Uterus (tissue), 4 donors: ENCODE measurements around the gene ROGDI. TPM values are rescaled to one million over a fixed set of nuclear protein-coding genes. Genes with fewer than 3 reads are reported as not detected.
A peak's percentile ranks its signal among the peaks of the same experiment; 100 is the strongest.

Source experiments
- DNase-seq, 2 donors: peaks; one replicate each; pipeline ENCODE4 v3.0.0-alpha.2; 2019 to 2020
- H3K27ac ChIP-seq, 2 donors: fragments of 200-600 bp; sonication (generic); 1 replicate in 1 of 2; 2 replicates in 1 of 2; pipeline ENCODE4 v1.5.1; 2016 to 2018
- H3K27me3 ChIP-seq, 2 donors: fragments of 200-600 bp; sonication (generic); one replicate each; pipeline ENCODE4 v1.5.1; 2018 to 2019; ENCODE audit warnings: control low read depth in 1 of 2
- H3K36me3 ChIP-seq, 2 donors: fragments of 200-600 bp; sonication (generic); one replicate each; pipeline ENCODE4 v1.5.1; 2019; ENCODE audit warnings: control low read depth in 1 of 2
- H3K4me1 ChIP-seq, 2 donors: fragments of 200-600 bp; sonication (generic); one replicate each; pipeline ENCODE4 v1.5.1; 2018 to 2019; ENCODE audit warnings: control low read depth in 1 of 2
- H3K4me3 ChIP-seq, 2 donors: fragments of 200-600 bp; sonication (generic); 1 replicate in 1 of 2; 2 replicates in 1 of 2; pipeline ENCODE4 v1.5.1; 2018 to 2019; ENCODE audit warnings: mild to moderate bottlenecking in 1 of 2
- H3K9me3 ChIP-seq, 2 donors: fragments of 200-600 bp; sonication (generic); one replicate each; pipeline ENCODE4 v1.5.1; 2019; ENCODE audit warnings: control low read depth in 1 of 2
- POLR2A ChIP-seq, 2 donors: fragments of 450-650 bp; IDR thresholded peaks; one replicate each; pipeline ENCODE4 v1.6.1; 2016; ENCODE audit warnings: antibody characterized with exemption in 2 of 2, mild to moderate bottlenecking in 1 of 2, moderate library complexity in 1 of 2
- intact Hi-C: fragments of 100-400 bp; cut with DNase I; formaldehyde crosslinking; loops from one replicate; pipeline ENCODE4 v1.15.1; 2023; ENCODE audit warnings: low total_unique reads
- total RNA-seq, 4 donors: library from RNA; depleted of rRNA in 3 of 4; stranded (reverse); fragments of >200 nt in 3 of 4; gene quantifications; one replicate each; pipeline versions ENCODE4 v1.1.0 to v1.2.4, GENCODE V29; 2014 to 2023
- TF ChIP-seq, protein P1 (sequence below), 4 experiments: fragments of 200-600 bp in 2 of 4; fragments of 450-650 bp in 2 of 4; sonication (generic) in 2 of 4; IDR thresholded peaks; one replicate each; pipeline ENCODE4 v1.5.1; 2016 to 2019; ENCODE audit warnings: antibody characterized with exemption in 4 of 4, mild to moderate bottlenecking in 2 of 4, moderate library complexity in 1 of 4
- donor health status: DM: yes; HTN: yes; CAD: no.

Gene ROGDI, protein sequence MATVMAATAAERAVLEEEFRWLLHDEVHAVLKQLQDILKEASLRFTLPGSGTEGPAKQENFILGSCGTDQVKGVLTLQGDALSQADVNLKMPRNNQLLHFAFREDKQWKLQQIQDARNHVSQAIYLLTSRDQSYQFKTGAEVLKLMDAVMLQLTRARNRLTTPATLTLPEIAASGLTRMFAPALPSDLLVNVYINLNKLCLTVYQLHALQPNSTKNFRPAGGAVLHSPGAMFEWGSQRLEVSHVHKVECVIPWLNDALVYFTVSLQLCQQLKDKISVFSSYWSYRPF
- total RNA-seq = 10 to 100 TPM in 3 of 4 donors, 1 to 10 TPM in 1; 7.9 to 70.6 (median 21.5) TPM

DNA sequence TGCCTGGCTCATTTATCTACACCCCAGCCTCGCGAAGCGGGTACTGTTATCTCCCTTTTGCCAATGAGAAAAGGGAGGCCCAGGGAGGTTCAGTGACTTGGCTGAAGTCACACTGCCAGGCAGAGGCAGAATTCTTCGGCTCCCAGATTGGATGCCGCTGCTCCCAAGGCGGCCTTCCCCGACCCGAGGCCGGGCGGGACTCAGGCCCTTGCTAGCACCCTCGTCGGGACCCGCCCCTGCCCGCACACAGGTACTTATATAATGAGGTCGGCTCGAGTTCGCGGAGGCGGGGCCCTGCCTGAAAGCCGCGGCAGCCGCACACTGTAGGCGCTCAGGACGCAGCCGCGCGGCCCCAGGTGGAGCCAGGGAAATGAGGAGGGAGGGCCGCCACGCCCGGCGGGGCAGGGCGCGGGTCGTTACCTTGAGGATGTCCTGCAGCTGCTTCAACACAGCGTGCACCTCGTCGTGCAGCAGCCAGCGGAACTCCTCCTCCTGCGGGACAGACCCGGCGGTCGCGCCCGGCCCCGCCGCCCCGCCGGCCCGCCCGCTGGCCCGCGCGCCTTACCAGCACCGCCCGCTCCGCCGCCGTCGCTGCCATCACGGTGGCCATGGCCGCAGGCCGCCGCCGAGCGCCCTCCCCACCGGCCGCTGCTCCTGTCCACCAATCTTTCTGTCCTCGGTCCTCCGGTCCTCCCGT lies at the start of gene ROGDI:
TSS of gene ROGDI (minus strand) at position 672 of the 697 bp plus-strand sequence. CDS start at position 610, 62 bp downstream.
- no peaks in the 10 kb centered on the region for H3K36me3 ChIP-seq

DNA sequence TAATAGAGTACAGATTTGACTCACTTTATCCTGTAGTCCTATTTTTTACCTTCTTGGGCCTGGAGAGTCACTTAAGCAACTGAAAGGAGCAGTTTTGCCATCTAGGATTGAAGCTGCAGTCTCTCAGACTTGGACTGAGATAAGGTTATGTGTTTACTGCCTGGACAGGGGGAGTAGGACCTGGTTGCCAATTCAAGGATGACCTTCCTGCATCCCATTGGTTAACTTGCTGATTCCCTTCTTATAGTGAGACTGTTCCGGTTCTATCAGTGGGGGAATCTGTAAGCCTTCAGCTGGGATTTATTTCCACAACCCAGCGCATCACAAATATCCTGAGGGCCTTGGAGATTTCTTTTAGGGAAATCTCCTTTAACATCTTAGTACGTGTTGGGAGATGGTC lies 47.8 kb upstream of the ROGDI start:
- no peak for TF ChIP-seq POLR2A (IDR thresholded peaks at IDR 0.05)
- TF ChIP-seq, protein P1, sequence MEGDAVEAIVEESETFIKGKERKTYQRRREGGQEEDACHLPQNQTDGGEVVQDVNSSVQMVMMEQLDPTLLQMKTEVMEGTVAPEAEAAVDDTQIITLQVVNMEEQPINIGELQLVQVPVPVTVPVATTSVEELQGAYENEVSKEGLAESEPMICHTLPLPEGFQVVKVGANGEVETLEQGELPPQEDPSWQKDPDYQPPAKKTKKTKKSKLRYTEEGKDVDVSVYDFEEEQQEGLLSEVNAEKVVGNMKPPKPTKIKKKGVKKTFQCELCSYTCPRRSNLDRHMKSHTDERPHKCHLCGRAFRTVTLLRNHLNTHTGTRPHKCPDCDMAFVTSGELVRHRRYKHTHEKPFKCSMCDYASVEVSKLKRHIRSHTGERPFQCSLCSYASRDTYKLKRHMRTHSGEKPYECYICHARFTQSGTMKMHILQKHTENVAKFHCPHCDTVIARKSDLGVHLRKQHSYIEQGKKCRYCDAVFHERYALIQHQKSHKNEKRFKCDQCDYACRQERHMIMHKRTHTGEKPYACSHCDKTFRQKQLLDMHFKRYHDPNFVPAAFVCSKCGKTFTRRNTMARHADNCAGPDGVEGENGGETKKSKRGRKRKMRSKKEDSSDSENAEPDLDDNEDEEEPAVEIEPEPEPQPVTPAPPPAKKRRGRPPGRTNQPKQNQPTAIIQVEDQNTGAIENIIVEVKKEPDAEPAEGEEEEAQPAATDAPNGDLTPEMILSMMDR (IDR thresholded peaks at IDR 0.05) = no peak
- no peaks in the 10 kb centered on the region for H3K27me3 ChIP-seq
- H3K4me1 ChIP-seq = peaks cover 0 to 9% of the 10 kb centered on the region in 2 donors
- H3K9me3 ChIP-seq = no peaks in the 10 kb centered on the region
- DNase-seq = no peak
- H3K4me3 ChIP-seq = no peak overlapping the region
- no peaks in the 10 kb centered on the region for H3K36me3 ChIP-seq
- intact Hi-C loops = loop anchor here (10.0 kb wide), 1 partner anchor 105 kb away; the partner anchor contains the start of gene SEC14L5
- H3K27ac ChIP-seq = no peak overlapping the region

More for the DNA sequence above, at the start of gene ROGDI:
- peak; percentile 57 to 63 for DNase-seq
- Histone ChIP-seq H3K27me3 (no peaks in the 10 kb centered on the region), H3K4me1 (peaks cover 0 to 11% of the 10 kb centered on the region in 2 donors), H3K4me3 (peak within 1 kb of the TSS; percentile 51 to 83), H3K27ac (peak within 1 kb of the TSS; percentile 70 to 85), H3K9me3 (no peaks in the 10 kb centered on the region)
- TF ChIP-seq, protein P1 (IDR thresholded peaks at IDR 0.05) = no peak
- TF ChIP-seq POLR2A (IDR thresholded peaks at IDR 0.05) = no peak
- intact Hi-C loops = loop anchor here (5.0 kb wide), 1 partner anchor 35 kb away; the partner anchor contains the start of gene ZNF500

DNA sequence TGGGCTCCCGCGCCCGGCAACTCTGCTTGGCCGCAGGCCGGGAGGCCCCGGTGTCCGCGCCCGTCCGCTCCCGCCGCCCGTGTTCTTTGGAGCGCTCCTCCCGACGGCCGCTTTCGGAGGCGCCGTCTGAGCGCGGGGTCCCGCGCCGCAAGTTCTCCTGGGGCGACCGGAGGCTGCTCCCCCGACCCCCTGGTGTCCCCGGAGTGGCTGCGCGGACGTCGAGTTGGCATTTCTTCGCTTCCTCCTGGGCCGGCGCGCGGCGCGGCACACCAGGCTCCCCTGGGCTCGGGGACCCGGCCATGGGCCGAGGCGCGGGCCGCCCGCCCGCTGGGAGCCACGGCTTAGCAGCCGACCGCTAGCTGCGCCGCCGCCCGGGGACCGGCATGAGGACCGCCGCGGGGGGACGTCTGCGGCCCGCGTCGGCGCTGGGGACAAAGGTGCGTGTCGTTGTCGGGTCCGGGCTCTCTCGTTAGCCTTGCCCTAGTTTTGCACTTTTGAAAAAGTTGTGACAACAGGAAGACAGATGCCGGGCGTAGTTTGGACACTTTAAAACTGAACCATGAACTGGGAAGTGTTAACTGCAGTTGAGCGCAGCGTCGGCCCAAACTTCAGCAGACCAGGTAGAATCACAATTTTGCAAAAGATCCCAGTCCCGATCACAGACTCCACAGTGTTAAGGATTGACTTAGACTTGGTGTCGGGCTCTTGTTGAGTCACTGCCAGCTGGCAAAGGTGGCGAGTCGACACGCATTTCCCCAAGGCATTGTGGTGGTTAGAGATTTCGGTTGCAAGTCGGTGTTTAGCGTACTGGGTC lies 45.5 kb upstream of the ROGDI start:
- Histone ChIP-seq H3K4me1 (peaks cover 0 to 9% of the 10 kb centered on the region in 2 donors), H3K27me3 (no peaks in the 10 kb centered on the region), H3K9me3 (no peaks in the 10 kb centered on the region), H3K36me3 (no peaks in the 10 kb centered on the region), H3K27ac (peak overlapping the region; percentile 91), H3K4me3 (peak overlapping the region; percentile 45 to 98)
- intact Hi-C loops = no loop called here
- DNase-seq = peak; percentile 32 to 51
- TF ChIP-seq, protein P1 (IDR thresholded peaks at IDR 0.05) = peak in 1 of 4 experiments; percentile 17
- no peak for TF ChIP-seq POLR2A (IDR thresholded peaks at IDR 0.05)

DNA sequence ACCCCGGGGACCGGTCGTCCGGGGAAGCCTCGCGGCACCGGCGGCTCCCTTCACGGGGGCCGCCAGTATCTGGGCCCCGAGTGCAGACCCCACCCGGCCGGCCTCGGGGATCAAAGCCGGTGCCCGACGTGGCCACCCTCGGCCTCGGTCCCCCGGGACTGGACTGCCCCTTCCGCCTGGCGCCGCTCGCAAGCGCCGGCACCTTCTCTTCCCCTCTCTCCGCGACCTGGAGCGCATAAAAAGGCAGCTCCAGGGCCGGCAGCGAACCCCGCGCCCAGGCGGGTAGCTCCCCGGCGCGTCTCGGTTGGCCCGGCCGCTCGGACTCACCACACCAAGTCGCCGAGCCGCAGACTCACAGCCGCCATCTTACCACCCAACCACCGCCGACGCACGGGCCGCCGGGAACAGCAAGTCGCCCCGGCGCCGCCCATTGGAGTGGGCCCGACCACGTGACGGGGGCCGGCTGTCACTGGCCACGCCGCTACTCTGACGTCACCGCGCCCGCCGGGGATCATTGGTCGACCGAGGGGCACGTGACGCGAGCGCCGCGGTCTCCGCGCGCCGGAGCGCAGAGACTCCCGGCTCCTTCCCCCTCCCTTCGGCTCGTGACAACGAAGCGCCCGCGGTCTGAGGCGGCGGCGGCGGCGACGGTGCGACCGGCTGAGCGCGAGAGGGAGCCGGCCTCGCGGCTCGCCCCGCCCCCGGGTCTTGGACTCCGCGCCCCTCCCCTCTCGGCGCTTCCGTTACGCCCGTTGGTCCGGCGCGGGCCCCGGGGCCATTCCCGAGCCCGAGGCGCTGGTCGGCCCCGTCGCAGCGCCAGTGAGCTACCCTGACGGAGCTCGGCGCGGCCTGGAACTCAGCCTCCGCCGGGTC lies 44.7 kb upstream of the ROGDI start, which contains the start of the genes GLYR1 and UBN1:
TSS of gene GLYR1 (minus strand) at position 388 of the 873 bp plus-strand sequence. CDS start at position 365, 23 bp downstream.
TSS of gene UBN1 (plus strand) at position 581 of the 873 bp plus-strand sequence. CDS start 5,437 bp downstream, outside the sequence.
- no peaks in the 10 kb centered on the region for H3K9me3 ChIP-seq
- H3K27me3 ChIP-seq = no peaks in the 10 kb centered on the region
- H3K27ac ChIP-seq = peak within 1 kb of the TSS; percentile 91
- DNase-seq = peak; percentile 98 to 99
- intact Hi-C loops = no loop called here
- H3K4me3 ChIP-seq = peak within 1 kb of the TSS; percentile 88 to 98
- peaks cover 0 to 9% of the 10 kb centered on the region in 2 donors for H3K4me1 ChIP-seq
- TF ChIP-seq, protein P1 (IDR thresholded peaks at IDR 0.05) = peak in 2 of 4 experiments; percentile 8 to 22
- TF ChIP-seq POLR2A (IDR thresholded peaks at IDR 0.05) = peak; percentile 87 to 88
- H3K36me3 ChIP-seq = no peaks in the 10 kb centered on the region
